GM18909 (cell line): ENCODE results near the gene MRPL49.

Experiments used
- ATAC-seq: cut with Tn5 transposase; IDR thresholded peaks from one replicate; pipeline ENCODE4 v1.9.1; 2021; ENCODE audit warnings: mild to moderate bottlenecking; ENCODE audit not compliant: unreplicated experiment, poor library complexity

MRPL49 gene

GRCh38 chr11:65121865-65122696 lies at the start of gene MRPL49, which contains the start of gene FAU:
MRPL49 (plus strand) TSS chr11:65122321; CDS start chr11:65122347, 26 bp downstream.
FAU (minus strand) TSS chr11:65122134; CDS start chr11:65121813, 321 bp downstream.
- ATAC-seq: peak; percentile 67

GRCh38 chr11:65072631-65072966 lies 49.5 kb upstream of the MRPL49 start:
- no peak for ATAC-seq

- no peak for ATAC-seq
Measured at GRCh38 chr11:65077451-65077850, 44.7 kb upstream of the MRPL49 start.

GRCh38 chr11:65078151-65078550 lies 44.0 kb upstream of the MRPL49 start:
- no peak for ATAC-seq

- no peak for ATAC-seq
Measured at GRCh38 chr11:65078786-65079342, 43.3 kb upstream of the MRPL49 start.

- ATAC-seq: peak; percentile 14
Measured at GRCh38 chr11:65083134-65083833, 38.8 kb upstream of the MRPL49 start.

GRCh38 chr11:65083834-65084597 lies 38.1 kb upstream of the MRPL49 start, which contains the start of the genes CDCA5 and ZFPL1:
CDCA5 (minus strand) TSS chr11:65084040; CDS start chr11:65083978, 62 bp downstream.
ZFPL1 (plus strand) TSS chr11:65084222; CDS start chr11:65084699, 477 bp downstream.
- ATAC-seq: peak; percentile 76

GRCh38 chr11:65084598-65085375 lies 37.3 kb upstream of the MRPL49 start:
- no peak for ATAC-seq

GRCh38 chr11:65085446-65085845 lies 36.7 kb upstream of the MRPL49 start:
- ATAC-seq: no peak

- ATAC-seq: no peak
Measured at GRCh38 chr11:65086809-65087208, 35.3 kb upstream of the MRPL49 start.

GRCh38 chr11:65087216-65087615 lies 34.9 kb upstream of the MRPL49 start:
- ATAC-seq: no peak

GRCh38 chr11:65087827-65088226 lies 34.3 kb upstream of the MRPL49 start:
- no peak for ATAC-seq

- no peak for ATAC-seq
Measured at GRCh38 chr11:65089621-65090020, 32.5 kb upstream of the MRPL49 start.

- ATAC-seq: no peak
Measured at GRCh38 chr11:65090628-65091027, 31.5 kb upstream of the MRPL49 start.

GRCh38 chr11:65095427-65095826 lies 26.7 kb upstream of the MRPL49 start:
- ATAC-seq: no peak

GRCh38 chr11:65095974-65096806 lies 25.9 kb upstream of the MRPL49 start, which contains the start of gene VPS51:
VPS51 (plus strand) TSS chr11:65096214; CDS start chr11:65096251, 37 bp downstream.
- peak; percentile 80 for ATAC-seq

GRCh38 chr11:65096926-65097325 lies 25.2 kb upstream of the MRPL49 start:
- ATAC-seq: no peak

- ATAC-seq: no peak
Measured at GRCh38 chr11:65100674-65101350, 21.3 kb upstream of the MRPL49 start.
